Neural crest cell (in vitro differentiated cells): ENCODE results near the gene C4orf50. TPM values are rescaled to one million over a fixed set of nuclear protein-coding genes. Genes with fewer than 3 reads are reported as not detected.

Experiments used
- DNase-seq: peaks from one replicate; pipeline ENCODE4 v3.0.0; 2021; ENCODE audit warnings: low read depth, mixed read lengths, low spot score
- H3K27ac Mint-ChIP-seq: one replicate; pipeline ENCODE4 v1.8.0; 2021; ENCODE audit warnings: mild to moderate bottlenecking, mixed read lengths; ENCODE audit not compliant: unreplicated experiment
- H3K27me3 Mint-ChIP-seq: 2 replicates; pipeline ENCODE4 v1.8.0; 2021; ENCODE audit warnings: low read depth, mild to moderate bottlenecking, mixed read lengths
- H3K36me3 Mint-ChIP-seq: 2 replicates; pipeline ENCODE4 v1.8.0; 2021; ENCODE audit warnings: low read depth, mild to moderate bottlenecking, mixed read lengths
- H3K4me1 Mint-ChIP-seq: 2 replicates; pipeline ENCODE4 v1.8.0; 2021; ENCODE audit warnings: mixed read lengths
- H3K4me3 Mint-ChIP-seq: one replicate; pipeline ENCODE4 v1.8.0; 2021; ENCODE audit warnings: mild to moderate bottlenecking, mixed read lengths
- H3K9me3 Mint-ChIP-seq: 2 replicates; pipeline ENCODE4 v1.8.0; 2021; ENCODE audit warnings: mixed read lengths
- CTCF ChIP-seq: fragments of 200-600 bp; sonication (generic); conservative IDR thresholded peaks from 2 replicates; pipeline ENCODE4 v1.5.0; 2021; ENCODE audit warnings: antibody characterized with exemption, mild to moderate bottlenecking
- total RNA-seq: library from RNA; stranded (reverse); gene quantifications from 2 replicates; pipeline ENCODE4 v1.2.1, GENCODE V29; 2021

The C4orf50 gene
- total RNA-seq, 1 donor from 2014 or later, result 0.02 TPM

- DNase-seq, result no peak
Observed at GRCh38 chr4:6030679-6031078, 12.4 kb upstream of the C4orf50 start.

GRCh38 chr4:6029254-6029653, 11.0 kb upstream of the C4orf50 start:
- Mint-ChIP-seq H3K4me1 (peaks cover 17% of the 10 kb centered on the region), H3K27me3 (peaks cover 3% of the 10 kb centered on the region), H3K27ac (no peak overlapping the region), H3K4me3 (no peak overlapping the region), H3K9me3 (no peaks in the 10 kb centered on the region), H3K36me3 (no peaks in the 10 kb centered on the region)
- TF ChIP-seq CTCF, result no peak
- DNase-seq, result no peak

More at GRCh38 chr4:6030679-6031078, 12.4 kb upstream of the C4orf50 start:
- TF ChIP-seq CTCF, result no peak
- H3K4me1 Mint-ChIP-seq, result peaks cover 17% of the 10 kb centered on the region
- no peaks in the 10 kb centered on the region for H3K36me3 Mint-ChIP-seq
- no peak overlapping the region for H3K27ac Mint-ChIP-seq
- H3K9me3 Mint-ChIP-seq, result no peaks in the 10 kb centered on the region
- H3K27me3 Mint-ChIP-seq, result peaks cover 7% of the 10 kb centered on the region
- H3K4me3 Mint-ChIP-seq, result no peak overlapping the region

GRCh38 chr4:6028168-6028567, 9.9 kb upstream of the C4orf50 start:
- peaks cover 17% of the 10 kb centered on the region for H3K4me1 Mint-ChIP-seq
- no peak for TF ChIP-seq CTCF
- DNase-seq, result no peak
- H3K9me3 Mint-ChIP-seq, result no peaks in the 10 kb centered on the region
- no peak overlapping the region for H3K27ac Mint-ChIP-seq
- no peaks in the 10 kb centered on the region for H3K36me3 Mint-ChIP-seq
- H3K4me3 Mint-ChIP-seq, result no peak overlapping the region
- H3K27me3 Mint-ChIP-seq, result peaks cover 3% of the 10 kb centered on the region

GRCh38 chr4:6027392-6027791, 9.2 kb upstream of the C4orf50 start:
- Mint-ChIP-seq H3K36me3 (no peaks in the 10 kb centered on the region), H3K9me3 (no peaks in the 10 kb centered on the region), H3K4me1 (peaks cover 14% of the 10 kb centered on the region), H3K27me3 (peaks cover 1% of the 10 kb centered on the region), H3K4me3 (no peak overlapping the region), H3K27ac (no peak overlapping the region)
- no peak for TF ChIP-seq CTCF
- no peak for DNase-seq

GRCh38 chr4:6024313-6024960, 6.2 kb upstream of the C4orf50 start:
- H3K4me3 Mint-ChIP-seq, result no peak overlapping the region
- H3K27me3 Mint-ChIP-seq, result peaks cover 4% of the 10 kb centered on the region
- peaks cover 3% of the 10 kb centered on the region for H3K4me1 Mint-ChIP-seq
- no peaks in the 10 kb centered on the region for H3K36me3 Mint-ChIP-seq
- H3K27ac Mint-ChIP-seq, result no peak overlapping the region
- TF ChIP-seq CTCF, result no peak
- DNase-seq, result no peak
- H3K9me3 Mint-ChIP-seq, result no peaks in the 10 kb centered on the region
